ENCODE results near the gene CCDC116. TPM values are rescaled to one million over a fixed set of nuclear protein-coding genes. Genes with fewer than 3 reads are reported as not detected.

The CCDC116 gene
- total and polyA plus RNA-seq, 10 donors, result 0.24 to 0.66 (median 0.49) TPM

Small RNAs within 50 kb of the gene (microRNA-seq; reads per million reads assigned to microRNA genes)
- gene MIR130B (274 to 392 (median 375) reads per million in 3 donors), gene MIR301B (0.57 to 5.1 (median 2.5) reads per million in 3 donors)

Small RNAs within 50 kb of the gene (small RNA-seq; reads per million reads assigned to genes)
- gene MIR301B, result 0.49 to 1.0 (median 0.55) reads per million in 4 donors

Other genes with a start within 250 kb of the CCDC116 start
- 1 to 10 TPM in 1 of 7 donors, under 1 TPM in 4, not detected in 2; 0.34 to 1.1 (median 0.69) TPM for gene RIMBP3B, start 249.0 kb upstream of the CCDC116 start, total RNA-seq
- gene RIMBP3B, start 249.0 kb upstream of the CCDC116 start, polyA plus RNA-seq, result under 1 TPM; 0.07 to 0.44 (median 0.10) TPM
- 1 to 10 TPM; 5.0 to 7.6 (median 6.3) TPM for gene HIC2, start 215.4 kb upstream of the CCDC116 start, total RNA-seq
- 1 to 10 TPM in 1 of 3 donors, under 1 TPM in 2; 0.67 to 2.5 (median 0.74) TPM for gene HIC2, start 215.4 kb upstream of the CCDC116 start, polyA plus RNA-seq
- 1 to 10 TPM in 6 of 7 donors, under 1 TPM in 1; 0.94 to 3.2 (median 2.3) TPM for gene TMEM191C, start 165.4 kb upstream of the CCDC116 start, total RNA-seq
- 1 to 10 TPM; 4.0 to 6.6 (median 5.8) TPM for gene TMEM191C, start 165.4 kb upstream of the CCDC116 start, polyA plus RNA-seq
- gene RIMBP3C, start 81.3 kb upstream of the CCDC116 start, total RNA-seq, result 1 to 10 TPM in 2 of 7 donors, under 1 TPM in 3, not detected in 2; 0.34 to 2.0 (median 0.83) TPM
- under 1 TPM; 0.03 to 0.19 (median 0.13) TPM for gene RIMBP3C, start 81.3 kb upstream of the CCDC116 start, polyA plus RNA-seq
- gene UBE2L3, start 65.0 kb upstream of the CCDC116 start, total RNA-seq, result 10 to 100 TPM; 36.8 to 69.3 (median 44.3) TPM
- gene UBE2L3, start 65.0 kb upstream of the CCDC116 start, polyA plus RNA-seq, result 10 to 100 TPM; 36.2 to 55.6 (median 46.2) TPM
- 10 to 100 TPM; 19.0 to 35.0 (median 23.8) TPM for gene YDJC, start 2.7 kb upstream of the CCDC116 start, total RNA-seq
- 10 to 100 TPM; 41.0 to 54.3 (median 44.6) TPM for gene YDJC, start 2.7 kb upstream of the CCDC116 start, polyA plus RNA-seq
- gene SDF2L1, start 9.5 kb downstream of the CCDC116 start, total RNA-seq, result 10 to 100 TPM; 27.9 to 51.9 (median 36.0) TPM
- 10 to 100 TPM; 16.6 to 43.9 (median 32.9) TPM for gene SDF2L1, start 9.5 kb downstream of the CCDC116 start, polyA plus RNA-seq
- 10 to 100 TPM; 43.2 to 71.5 (median 54.9) TPM for gene PPIL2, start 33.3 kb downstream of the CCDC116 start, total RNA-seq
- 10 to 100 TPM; 23.7 to 51.8 (median 39.1) TPM for gene PPIL2, start 33.3 kb downstream of the CCDC116 start, polyA plus RNA-seq
- 10 to 100 TPM in 5 of 7 donors, 1 to 10 TPM in 2; 6.9 to 21.3 (median 14.6) TPM for gene YPEL1, start 103.0 kb downstream of the CCDC116 start, total RNA-seq
- gene YPEL1, start 103.0 kb downstream of the CCDC116 start, polyA plus RNA-seq, result 1 to 10 TPM; 4.8 to 6.4 (median 5.4) TPM
- gene MAPK1, start 234.9 kb downstream of the CCDC116 start, total RNA-seq, result 100 to 1,000 TPM in 5 of 7 donors, 10 to 100 TPM in 2; 87.0 to 165 (median 131) TPM
- 10 to 100 TPM; 11.6 to 18.0 (median 15.1) TPM for gene MAPK1, start 234.9 kb downstream of the CCDC116 start, polyA plus RNA-seq